OCI-LY1 (cell line): ENCODE data around the gene PIP4K2A.
"Not testable (repeated sequence)": the region's sequence is repeated elsewhere in the genome, so short reads cannot be mapped to it uniquely, and the experiment has no call there.

ENCODE experiments used
- H2AFZ ChIP-seq: fragments of 200-600 bp; sonication (generic), shearing (Covaris generic); 2 replicates; pipeline ENCODE4 v1.6.0; 2014; ENCODE audit warnings: antibody characterized with exemption, mild to moderate bottlenecking, low read length
- H3F3A ChIP-seq: fragments of 200-600 bp; sonication (generic), shearing (Covaris generic); 2 replicates; pipeline ENCODE4 v1.6.0; 2014; ENCODE audit warnings: mild to moderate bottlenecking, antibody characterized with exemption, low read length, moderate library complexity; ENCODE audit not compliant: insufficient read depth
- H3K27ac ChIP-seq: fragments of 200-600 bp; sonication (generic); 2 replicates; pipeline ENCODE4 v1.5.1; 2014; ENCODE audit warnings: low read length, mixed run types, mild to moderate bottlenecking, low read depth; ENCODE audit not compliant: poor library complexity, severe bottlenecking
- H3K27me3 ChIP-seq: fragments of 200-600 bp; sonication (generic); 2 replicates; pipeline ENCODE4 v1.6.0; 2014; ENCODE audit warnings: antibody characterized with exemption, mild to moderate bottlenecking, low read length, moderate library complexity; ENCODE audit not compliant: insufficient read depth
- H3K36me3 ChIP-seq: fragments of 200-600 bp; sonication (generic); 2 replicates; pipeline ENCODE4 v1.6.1; 2014; ENCODE audit warnings: mild to moderate bottlenecking, antibody characterized with exemption, low read length, moderate library complexity, mixed read lengths; ENCODE audit not compliant: insufficient read depth
- H3K4me1 ChIP-seq: fragments of 200-600 bp; sonication (generic); 2 replicates; pipeline ENCODE4 v1.5.1; 2014; ENCODE audit warnings: mild to moderate bottlenecking, low read length, moderate library complexity; ENCODE audit not compliant: insufficient read depth, severe bottlenecking
- H3K4me2 ChIP-seq: fragments of 200-600 bp; sonication (generic), shearing (Covaris generic); 2 replicates; pipeline ENCODE4 v1.6.1; 2014; ENCODE audit warnings: low read length
- H3K4me3 ChIP-seq: fragments of 200-600 bp; sonication (generic); 2 replicates; pipeline ENCODE4 v1.5.1; 2014; ENCODE audit warnings: low read length, low read depth, mild to moderate bottlenecking, mixed read lengths; ENCODE audit not compliant: poor library complexity, severe bottlenecking
- H3K79me2 ChIP-seq: fragments of 200-600 bp; shearing (Covaris generic); 2 replicates; pipeline ENCODE4 v1.6.1; 2016; ENCODE audit warnings: mixed run types, low read length, mixed read lengths; ENCODE audit not compliant: insufficient read depth
- H3K9ac ChIP-seq: fragments of 200-600 bp; sonication (generic), shearing (Covaris generic); 2 replicates; pipeline ENCODE4 v1.6.1; 2014; ENCODE audit warnings: mild to moderate bottlenecking, low read length, mixed read lengths
- H3K9me2 ChIP-seq: fragments of 200-600 bp; sonication (generic), shearing (Covaris generic); 2 replicates; pipeline ENCODE4 v1.6.1; 2014; ENCODE audit warnings: low read depth, mild to moderate bottlenecking, low read length, mixed read lengths
- H3K9me3 ChIP-seq: fragments of 200-600 bp; shearing (Covaris generic); 2 replicates; pipeline ENCODE4 v1.6.1; 2014; ENCODE audit warnings: low read length, mixed read lengths
- H4K20me1 ChIP-seq: fragments of 200-600 bp; sonication (generic), shearing (Covaris generic); 2 replicates; pipeline ENCODE4 v1.6.0; 2016; ENCODE audit warnings: mild to moderate bottlenecking, low read length; ENCODE audit not compliant: insufficient read depth
- CTCF ChIP-seq: fragments of 200-600 bp; sonication (generic), shearing (Covaris generic); IDR thresholded peaks from 2 replicates; pipeline ENCODE4 v1.5.1; 2017; ENCODE audit warnings: mild to moderate bottlenecking, antibody characterized with exemption, low read length, moderate library complexity, mixed read lengths
- EZH2 ChIP-seq: fragments of 200-600 bp; sonication (generic), shearing (Covaris generic); IDR thresholded peaks from 2 replicates; pipeline ENCODE4 v1.8.0; 2017; ENCODE audit warnings: borderline replicate concordance, mixed run types, mild to moderate bottlenecking, antibody characterized with exemption, low read length, moderate library complexity, mixed read lengths

Gene PIP4K2A

GRCh38 chr10:22527520-22527919 is 186.9 kb downstream of the PIP4K2A start:
- Histone ChIP-seq H3K36me3 (no peaks in the 10 kb centered on the region), H3K79me2 (no peaks in the 10 kb centered on the region), H2AFZ (no peak overlapping the region), H3K9me3 (no peaks in the 10 kb centered on the region), H3K4me2 (no peak overlapping the region), H3K9ac (no peak overlapping the region), H3F3A (no peaks in the 10 kb centered on the region), H3K27ac (no peak overlapping the region), H3K4me1 (no peaks in the 10 kb centered on the region), H3K4me3 (no peak overlapping the region), H3K9me2 (no peaks in the 10 kb centered on the region), H3K27me3 (no peaks in the 10 kb centered on the region), H4K20me1 (no peaks in the 10 kb centered on the region)
- TF ChIP-seq EZH2 (no peak), CTCF (no peak)

- not testable (repeated sequence) for H2AFZ ChIP-seq
Observed at GRCh38 chr10:22524333-22524732, 190.0 kb downstream of the PIP4K2A start.

GRCh38 chr10:22520645-22521044 is 193.7 kb downstream of the PIP4K2A start:
- not testable (repeated sequence) for H3K4me2 ChIP-seq, H3K4me1 ChIP-seq, H3K36me3 ChIP-seq, H3K9me2 ChIP-seq, H3K9ac ChIP-seq, H2AFZ ChIP-seq, H3K27me3 ChIP-seq, H3K9me3 ChIP-seq, H3K79me2 ChIP-seq, H4K20me1 ChIP-seq, H3K27ac ChIP-seq, H3K4me3 ChIP-seq, H3F3A ChIP-seq

More at GRCh38 chr10:22524333-22524732, 190.0 kb downstream of the PIP4K2A start:
- H3K4me1 ChIP-seq, H3K4me3 ChIP-seq, H3K9me3 ChIP-seq, H4K20me1 ChIP-seq, H3K36me3 ChIP-seq, H3K9me2 ChIP-seq, H3K9ac ChIP-seq, H3K27me3 ChIP-seq, H3K79me2 ChIP-seq, H3K4me2 ChIP-seq, H3K27ac ChIP-seq, H3F3A ChIP-seq: not testable (repeated sequence)

GRCh38 chr10:22518167-22518724 is 196.1 kb downstream of the PIP4K2A start:
- Histone ChIP-seq H3K27me3 (no peaks in the 10 kb centered on the region), H3K4me3 (no peak overlapping the region), H3K4me1 (no peaks in the 10 kb centered on the region), H2AFZ (no peak overlapping the region), H3K36me3 (no peaks in the 10 kb centered on the region), H3K9me3 (no peaks in the 10 kb centered on the region), H3K9me2 (no peaks in the 10 kb centered on the region), H3F3A (no peaks in the 10 kb centered on the region), H3K4me2 (no peak overlapping the region), H3K79me2 (no peaks in the 10 kb centered on the region), H3K27ac (no peak overlapping the region), H3K9ac (no peak overlapping the region), H4K20me1 (no peaks in the 10 kb centered on the region)
- TF ChIP-seq EZH2 (no peak), CTCF (no peak)
